HepG2 (cell line): ENCODE results near the gene ZNF506. TPM values are rescaled to one million over a fixed set of nuclear protein-coding genes. Genes with fewer than 3 reads are reported as not detected.

Experiments
- CREM ChIP-seq, 2 experiments: sonication (generic) in 1 of 2; formaldehyde crosslinking in 1 of 2; IDR thresholded peaks; 2 replicates each; pipeline versions ENCODE4 v1.4.0 to v1.6.1; 2016 to 2020; ENCODE audit warnings: antibody characterized with exemption in 1 of 2, mild to moderate bottlenecking in 1 of 2, missing genetic modification reagents in 1 of 2
- GATA4 ChIP-seq: sonication (generic); IDR thresholded peaks from 2 replicates; pipeline ENCODE4 v1.6.1; 2016; ENCODE audit warnings: antibody characterized with exemption, low read depth, borderline replicate concordance
- GLI4 ChIP-seq: sonication (generic); formaldehyde crosslinking; IDR thresholded peaks from 2 replicates; pipeline ENCODE4 v1.5.1; 2020; ENCODE audit warnings: missing genetic modification reagents, mild to moderate bottlenecking, moderate library complexity, borderline replicate concordance
- HCFC1 ChIP-seq: fragments of 150-350 bp; IDR thresholded peaks from 2 replicates; pipeline ENCODE4 v1.6.1; 2014; ENCODE audit warnings: low read depth, low read length
- HMGA1 ChIP-seq: sonication (generic); formaldehyde crosslinking; conservative IDR thresholded peaks from 2 replicates; pipeline ENCODE4 v1.4.0; 2020; ENCODE audit warnings: missing genetic modification reagents
- JUNB ChIP-seq: sonication (generic); formaldehyde crosslinking; IDR thresholded peaks from 2 replicates; pipeline ENCODE4 v1.8.0; 2022; ENCODE audit warnings: missing genetic modification reagents, mild to moderate bottlenecking, borderline replicate concordance
- KDM1A ChIP-seq: IDR thresholded peaks from 2 replicates; pipeline ENCODE4 v1.6.1; 2016; ENCODE audit warnings: missing compliant biosample characterization
- KLF15 ChIP-seq: sonication (generic); formaldehyde crosslinking; IDR thresholded peaks from 2 replicates; pipeline ENCODE4 v1.8.1; 2023; ENCODE audit warnings: borderline replicate concordance, mild to moderate bottlenecking, inconsistent platforms, missing genetic modification reagents, mixed read lengths
- PRDM15 ChIP-seq: sonication (generic); formaldehyde crosslinking; IDR thresholded peaks from 2 replicates; pipeline ENCODE4 v1.4.0; 2020; ENCODE audit warnings: missing genetic modification reagents
- SSRP1 ChIP-seq: IDR thresholded peaks from 2 replicates; pipeline ENCODE4 v1.6.1; 2016; ENCODE audit warnings: control low read depth
- TSC22D2 ChIP-seq: sonication (generic); formaldehyde crosslinking; IDR thresholded peaks from 2 replicates; pipeline ENCODE4 v1.5.1; 2020; ENCODE audit warnings: missing genetic modification reagents, mild to moderate bottlenecking, borderline replicate concordance
- XBP1 ChIP-seq: sonication (generic); formaldehyde crosslinking; IDR thresholded peaks from 2 replicates; pipeline ENCODE4 v1.5.0; 2020; ENCODE audit warnings: missing genetic modification reagents
- ZBTB14 ChIP-seq: sonication (generic); formaldehyde crosslinking; IDR thresholded peaks from 2 replicates; pipeline ENCODE4 v1.4.0; 2020; ENCODE audit warnings: missing genetic modification reagents
- ZIK1 ChIP-seq: sonication (generic); formaldehyde crosslinking; IDR thresholded peaks from 2 replicates; pipeline ENCODE4 v1.5.0; 2020; ENCODE audit warnings: mild to moderate bottlenecking, low read depth, missing genetic modification reagents, borderline replicate concordance
- ZMYM2 ChIP-seq: sonication (generic); formaldehyde crosslinking; IDR thresholded peaks from 2 replicates; pipeline ENCODE4 v1.8.0; 2022; ENCODE audit warnings: mild to moderate bottlenecking, missing genetic modification reagents
- ZNF17 ChIP-seq: sonication (generic); formaldehyde crosslinking; IDR thresholded peaks from 2 replicates; pipeline ENCODE4 v1.5.0; 2020; ENCODE audit warnings: mild to moderate bottlenecking, missing genetic modification reagents
- ZNF260 ChIP-seq: sonication (generic); formaldehyde crosslinking; IDR thresholded peaks from 2 replicates; pipeline ENCODE4 v1.4.0; 2020; ENCODE audit warnings: missing genetic modification reagents, low read depth, mild to moderate bottlenecking, borderline replicate concordance
- ZNF616 ChIP-seq: sonication (generic); formaldehyde crosslinking; IDR thresholded peaks from 2 replicates; pipeline ENCODE4 v1.5.0; 2020; ENCODE audit warnings: low read depth, mild to moderate bottlenecking, missing genetic modification reagents
- ZNF652 ChIP-seq: IDR thresholded peaks from 2 replicates; pipeline ENCODE4 v1.6.1; 2016; ENCODE audit warnings: low read depth, borderline replicate concordance
- ZNF678 ChIP-seq: sonication (generic); formaldehyde crosslinking; IDR thresholded peaks from 2 replicates; pipeline ENCODE4 v1.4.0; 2020; ENCODE audit warnings: mild to moderate bottlenecking, missing genetic modification reagents
- ZNF7 ChIP-seq: IDR thresholded peaks from 2 replicates; pipeline ENCODE4 v1.6.1; 2016; ENCODE audit warnings: missing biosample characterization, missing genetic modification reagents
- ZNF773 ChIP-seq: sonication (generic); formaldehyde crosslinking; IDR thresholded peaks from 2 replicates; pipeline ENCODE4 v1.4.0; 2020; ENCODE audit warnings: missing genetic modification reagents, borderline replicate concordance
- ZZZ3 ChIP-seq: sonication (generic); formaldehyde crosslinking; IDR thresholded peaks from 2 replicates; pipeline ENCODE4 v1.4.0; 2020; ENCODE audit warnings: missing genetic modification reagents, mild to moderate bottlenecking, borderline replicate concordance
- polyA plus RNA-seq, 8 experiments: library from polyadenylated mRNA; depleted of rRNA in 3 of 8; stranded (reverse) in 7 of 8; unstranded in 1 of 8; fragments of >200 nt; fragmentation: Illumina TruSeq in 4 of 8; extraction: Trizol in 4 of 8; gene quantifications; 2 replicates each; pipeline versions ENCODE4 v1.2.1 to v1.2.3, GENCODE V29; 2011 to 2016; ENCODE audit warnings: low read depth in 4 of 8, missing spikeins in 1 of 8, mixed read lengths in 1 of 8; ENCODE audit not compliant: insufficient read depth in 1 of 8
- total RNA-seq, 5 experiments: library from RNA; depleted of rRNA; stranded (reverse); fragments of >200 nt; fragmentation: Illumina TruSeq; extraction: Trizol; gene quantifications; 2 replicates each; pipeline ENCODE4 v1.2.3, GENCODE V29; 2016; ENCODE audit warnings: low read depth in 1 of 5
- TF ChIP-seq, protein P1 (sequence below): IDR thresholded peaks from 2 replicates; pipeline ENCODE4 v1.6.1; 2016; ENCODE audit warnings: low read depth

ZNF506 gene
- total and polyA plus RNA-seq, 2 of the 13 experiments (the other 11 are each of a cell fraction or from before 2014, with no cell fraction given), result not detected

DNA sequence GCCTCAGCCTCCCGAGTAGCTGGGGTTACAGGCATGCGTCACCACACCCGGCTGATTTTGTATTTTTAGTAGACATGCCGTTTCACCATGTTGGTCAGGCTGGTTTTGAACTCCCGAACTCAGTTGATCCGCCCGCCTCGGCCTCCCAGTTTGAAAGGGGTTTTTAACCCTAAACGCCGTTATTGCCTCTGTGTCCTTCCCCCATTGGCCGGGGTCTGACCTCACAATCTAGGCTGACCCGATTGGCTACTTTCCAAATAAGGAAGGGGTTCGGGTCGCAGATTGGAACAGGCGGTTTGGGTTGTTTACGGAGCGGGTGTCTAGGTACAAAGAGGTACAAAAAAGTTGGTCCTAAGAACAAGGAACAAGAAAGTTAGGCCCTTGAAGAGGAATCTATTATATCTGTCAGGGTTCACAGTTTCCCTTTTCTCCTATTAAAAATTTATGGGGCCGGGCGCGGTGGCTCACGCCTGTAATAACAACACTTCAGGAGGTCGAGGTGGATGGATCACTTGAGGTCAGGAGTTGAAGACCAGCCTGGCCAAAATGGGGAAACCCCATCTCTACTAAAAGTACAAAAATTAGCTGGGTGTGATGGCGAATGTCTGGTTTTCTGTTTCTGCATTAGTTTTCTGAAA, 45.2 kb upstream of the ZNF506 start (continued):
- TF ChIP-seq KLF15 (CRISPR knock-in tag), result no peak
- TF ChIP-seq KDM1A (CRISPR knock-in tag), result peak; percentile 13; the same call in 1 of the 2 replicates
- no peak for TF ChIP-seq XBP1 (CRISPR knock-in tag)
- no peak for TF ChIP-seq ZNF616 (CRISPR knock-in tag)
- peak; percentile 83 for TF ChIP-seq ZNF652 (CRISPR knock-in tag)
- TF ChIP-seq ZBTB14, result no peak
- TF ChIP-seq ZMYM2 (CRISPR knock-in tag), result peak; percentile 35; the same call in 1 of the 2 replicates
- TF ChIP-seq ZIK1 (CRISPR knock-in tag), result no peak
- no peak for TF ChIP-seq ZNF7 (CRISPR knock-in tag)
- TF ChIP-seq ZNF773 (CRISPR knock-in tag), result no peak
- no peak for TF ChIP-seq SSRP1
- TF ChIP-seq GLI4 (CRISPR knock-in tag), result no peak
- no peak for TF ChIP-seq CREM (IDR thresholded peaks at IDR 0.05)
- TF ChIP-seq CREM (CRISPR knock-in tag; IDR thresholded peaks at IDR 0.05), result no peak
- no peak for TF ChIP-seq HMGA1 (CRISPR knock-in tag)
- 0 out of 2 replicates have a peak, but pooled peaks have one; percentile 3 for TF ChIP-seq JUNB
- no peak for TF ChIP-seq GATA4
- TF ChIP-seq ZNF17 (CRISPR knock-in tag), result no peak
- TF ChIP-seq PRDM15 (CRISPR knock-in tag), result no peak
- no peak for TF ChIP-seq ZNF678
- TF ChIP-seq ZZZ3 (CRISPR knock-in tag), result no peak
- no peak for TF ChIP-seq HCFC1
- TF ChIP-seq TSC22D2 (CRISPR knock-in tag), result no peak
- TF ChIP-seq, protein P1, sequence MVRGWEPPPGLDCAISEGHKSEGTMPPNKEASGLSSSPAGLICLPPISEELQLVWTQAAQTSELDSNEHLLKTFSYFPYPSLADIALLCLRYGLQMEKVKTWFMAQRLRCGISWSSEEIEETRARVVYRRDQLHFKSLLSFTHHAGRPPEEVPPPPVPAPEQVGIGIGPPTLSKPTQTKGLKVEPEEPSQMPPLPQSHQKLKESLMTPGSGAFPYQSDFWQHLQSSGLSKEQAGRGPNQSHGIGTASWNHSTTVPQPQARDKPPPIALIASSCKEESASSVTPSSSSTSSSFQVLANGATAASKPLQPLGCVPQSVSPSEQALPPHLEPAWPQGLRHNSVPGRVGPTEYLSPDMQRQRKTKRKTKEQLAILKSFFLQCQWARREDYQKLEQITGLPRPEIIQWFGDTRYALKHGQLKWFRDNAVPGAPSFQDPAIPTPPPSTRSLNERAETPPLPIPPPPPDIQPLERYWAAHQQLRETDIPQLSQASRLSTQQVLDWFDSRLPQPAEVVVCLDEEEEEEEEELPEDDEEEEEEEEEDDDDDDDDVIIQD, result peak; percentile 49; the same call in 1 of the 2 replicates
- TF ChIP-seq ZNF260 (CRISPR knock-in tag), result no peak
